Tibial artery (tissue), 4 donors: ENCODE measurements around the gene UPK2.

Experiments used
- DNase-seq, 2 donors: peaks; one replicate each; pipeline ENCODE4 v3.0.0-alpha.2; 2019
- H3K27ac ChIP-seq, 2 donors: fragments of 200-600 bp; sonication (generic) in 1 of 2; 1 replicate in 1 of 2; 2 replicates in 1 of 2; pipeline ENCODE4 v1.5.1; 2018 to 2019; ENCODE audit warnings: mild to moderate bottlenecking in 1 of 2
- H3K27me3 ChIP-seq, 2 donors: fragments of 200-600 bp; sonication (generic) in 1 of 2; one replicate each; pipeline versions ENCODE4 v1.5.1 to v1.6.0; 2016 to 2019
- H3K36me3 ChIP-seq, 3 donors: fragments of 200-600 bp; sonication (generic) in 2 of 3; one replicate each; pipeline ENCODE4 v1.5.1; 2016 to 2019; ENCODE audit warnings: mild to moderate bottlenecking in 2 of 3
- H3K4me1 ChIP-seq, 4 donors: fragments of 200-600 bp; sonication (generic) in 2 of 4; 1 replicate in 3 of 4; 2 replicates in 1 of 4; pipeline ENCODE4 v1.5.1; 2016 to 2019
- H3K4me3 ChIP-seq, 2 donors: fragments of 200-600 bp; sonication (generic) in 1 of 2; 1 replicate in 1 of 2; 2 replicates in 1 of 2; pipeline ENCODE4 v1.5.1; 2018 to 2019; ENCODE audit warnings: mild to moderate bottlenecking in 2 of 2
- H3K9me3 ChIP-seq, 3 donors: fragments of 200-600 bp; sonication (generic) in 1 of 3; one replicate each; pipeline ENCODE4 v1.5.1; 2016 to 2019
- CTCF ChIP-seq, 2 experiments: fragments of 200-600 bp in 1 of 2; fragments of 450-650 bp in 1 of 2; IDR thresholded peaks; one replicate each; pipeline ENCODE4 v1.5.1; 2017 to 2019; ENCODE audit warnings: antibody characterized with exemption in 2 of 2, mild to moderate bottlenecking in 1 of 2, moderate library complexity in 1 of 2
- intact Hi-C: fragments of 100-400 bp; cut with DNase I; formaldehyde crosslinking; loops from one replicate; pipeline ENCODE4 v1.15.0; 2023; ENCODE audit warnings: low total_unique reads

The UPK2 gene

DNA sequence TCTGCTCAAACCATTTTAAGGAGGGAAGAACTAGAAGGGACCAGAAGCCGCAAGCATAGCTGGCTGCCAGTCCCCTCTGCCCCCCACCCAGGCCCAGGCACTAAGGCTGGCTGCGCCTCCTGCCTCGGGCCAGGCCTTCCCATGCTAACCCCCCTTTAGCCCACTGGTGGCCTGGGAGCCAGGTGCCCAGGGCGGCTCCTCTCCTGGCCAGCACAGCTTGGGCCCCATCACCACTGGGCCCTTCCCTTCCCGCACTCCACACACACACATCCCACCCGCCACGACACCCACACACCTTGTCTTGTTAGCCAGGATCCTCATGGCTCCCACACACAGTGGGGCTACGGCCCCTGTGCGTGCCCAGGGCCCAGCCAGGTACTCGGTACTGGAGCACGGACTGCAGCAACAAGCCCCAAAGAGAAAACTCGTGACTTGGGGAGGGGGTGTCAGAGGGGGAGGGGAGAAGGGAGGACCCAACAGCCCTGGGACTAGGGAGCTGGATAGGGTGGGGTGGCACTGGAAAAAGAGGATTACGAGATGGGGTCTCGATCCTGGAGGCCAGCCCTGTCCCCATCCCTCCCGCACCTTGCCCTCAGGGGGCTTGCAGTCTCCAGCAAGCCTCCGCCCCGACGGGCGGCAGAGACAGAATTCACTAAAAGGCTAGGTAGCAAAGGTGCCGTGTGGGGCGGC, 46.3 kb upstream of the UPK2 start:
- Histone ChIP-seq H3K9me3 (no peaks in the 10 kb centered on the region), H3K4me3 (peak overlapping the region; percentile 52 to 61), H3K27me3 (no peaks in the 10 kb centered on the region), H3K4me1 (peaks cover 18 to 92% (median 81%) of the 10 kb centered on the region in 4 donors), H3K27ac (peak overlapping the region; percentile 85 to 99), H3K36me3 (peaks cover 10 to 38% (median 23%) of the 10 kb centered on the region in 3 donors)
- TF ChIP-seq CTCF (IDR thresholded peaks at IDR 0.05) = no peak
- intact Hi-C loops = no loop called here
- no peak for DNase-seq

DNA sequence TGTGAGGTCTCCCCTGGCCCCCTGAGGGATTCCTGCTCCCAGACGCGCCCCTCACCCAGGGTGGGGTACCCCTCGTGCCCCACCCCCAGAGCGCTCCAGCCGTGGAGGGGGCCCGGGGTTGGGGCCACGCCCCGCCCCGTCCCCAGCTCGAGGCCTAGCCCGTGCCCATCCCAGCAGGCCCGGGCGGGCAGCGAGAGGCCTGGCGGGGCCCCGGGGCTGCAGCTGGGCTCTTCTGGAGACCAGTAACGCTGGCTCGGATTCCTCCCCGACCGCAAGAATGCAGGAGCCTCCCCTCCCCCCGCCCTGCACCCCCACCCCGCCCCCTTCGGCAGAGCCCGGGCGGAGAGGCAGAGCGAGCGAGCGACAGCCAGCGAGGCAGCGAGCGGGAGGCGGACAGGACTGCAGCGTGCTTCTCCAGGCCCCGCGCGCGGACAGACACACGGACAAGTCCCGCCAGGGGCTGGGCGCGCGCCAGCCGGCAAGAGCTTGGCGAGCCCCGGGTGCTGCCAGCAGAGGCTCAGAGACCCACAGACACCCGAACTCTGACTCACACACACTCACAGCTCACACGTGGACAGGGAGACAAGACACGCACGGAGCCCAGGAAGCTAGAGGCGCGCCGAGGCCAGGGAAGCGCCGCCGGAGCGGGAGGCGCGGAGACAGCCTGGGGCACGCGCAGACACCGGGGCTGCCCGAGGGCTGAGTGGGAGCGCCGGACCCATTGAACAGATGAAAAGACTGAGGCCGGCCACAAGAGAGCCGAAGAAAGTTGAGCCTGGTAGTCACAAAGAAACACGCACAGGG, 45.6 kb upstream of the UPK2 start:
- Histone ChIP-seq H3K27me3 (no peaks in the 10 kb centered on the region), H3K36me3 (peaks cover 9 to 30% (median 20%) of the 10 kb centered on the region in 3 donors), H3K4me1 (peaks cover 18 to 92% (median 89%) of the 10 kb centered on the region in 4 donors), H3K4me3 (peak overlapping the region; percentile 52 to 61), H3K9me3 (no peaks in the 10 kb centered on the region), H3K27ac (peak overlapping the region; percentile 85 to 99)
- TF ChIP-seq CTCF (IDR thresholded peaks at IDR 0.05) = no peak
- intact Hi-C loops = no loop called here
- peak; percentile 71 to 92 for DNase-seq

GRCh38 chr11:118911113-118911879, 44.8 kb upstream of the UPK2 start:
- Histone ChIP-seq H3K27ac (peak overlapping the region; percentile 85 to 99), H3K4me1 (peaks cover 21 to 98% (median 97%) of the 10 kb centered on the region in 4 donors), H3K4me3 (peak overlapping the region; percentile 52 to 61), H3K36me3 (peaks cover under 1 to 22% (median 13%) of the 10 kb centered on the region in 3 donors), H3K27me3 (no peaks in the 10 kb centered on the region), H3K9me3 (no peaks in the 10 kb centered on the region)
- peak in 1 of 2 donors; percentile 76 for DNase-seq
- TF ChIP-seq CTCF (IDR thresholded peaks at IDR 0.05) = no peak
- intact Hi-C loops = no loop called here

- peaks cover 0 to 14% (median 12%) of the 10 kb centered on the region in 3 donors for H3K36me3 ChIP-seq
- no peak for TF ChIP-seq CTCF (IDR thresholded peaks at IDR 0.05)
- no peaks in the 10 kb centered on the region for H3K27me3 ChIP-seq
- no peaks in the 10 kb centered on the region for H3K9me3 ChIP-seq
- peak overlapping the region; percentile 85 to 99 for H3K27ac ChIP-seq
- H3K4me3 ChIP-seq = peak overlapping the region; percentile 52 to 61
- H3K4me1 ChIP-seq = peaks cover 28 to 100% (median 99%) of the 10 kb centered on the region in 4 donors
- intact Hi-C loops = no loop called here
- peak; percentile 91 to 95 for DNase-seq
These were observed 44.0 kb upstream of the UPK2 start for GRCh38 chr11:118911880-118912741.
